K562 (cell line): ENCODE data around the gene RNASE7. TPM values are rescaled to one million over a fixed set of nuclear protein-coding genes. Genes with fewer than 3 reads are reported as not detected.

ENCODE experiments used
- ATAC-seq: fragments of 200-7000 bp; cut with Tn5 transposase; 3 replicates; pipeline ENCODE4 v1.9.1; 2020; ENCODE audit warnings: moderate library complexity
- BruUV-seq: library from RNA; stranded (reverse); fragments of 400-500 nt; replicated peaks from 2 replicates; lab custom pipeline; 2021; lab: Mats Ljungman, UMichigan
- CTCF ChIA-PET: fragments of 300-600 bp; formaldehyde crosslinking; extraction: SDS; loops from one replicate; lab custom pipeline; 2021; ENCODE audit warnings: low intra/inter-chr PET ratio; lab: Yijun Ruan, JAX
- POLR2A ChIA-PET: fragments of 300-600, 350-650 bp; sonication (Branson Sonifier 250); formaldehyde crosslinking; extraction: SDS; loops from one replicate; lab custom pipeline; 2021; ENCODE audit warnings: antibody characterized with exemption, inconsistent platforms; lab: Yijun Ruan, JAX
- DNase-seq, 4 experiments: peaks; one replicate each; pipeline versions ENCODE4 v3.0.0 to v3.0.0-alpha.2; 2011 to 2018; ENCODE audit warnings: low spot score in 3 of 4, mixed read lengths in 3 of 4; ENCODE audit errors: extremely low read depth in 1 of 4
- FAIRE-seq: peaks from 2 replicates; lab custom pipeline; 2011; peaks lifted over from hg19 to GRCh38; lab: Jason Lieb, UNC
- H2AFZ ChIP-seq: 2 replicates; pipeline ENCODE4 v1.6.0; 2011; ENCODE audit warnings: low read depth, low read length, control low read depth, inconsistent platforms
- H3K27ac ChIP-seq: fragments of 200-600 bp; 3 replicates; pipeline ENCODE4 v1.8.0; 2011; ENCODE audit warnings: low read depth, mild to moderate bottlenecking, control low read depth, inconsistent platforms, low read length, moderate library complexity, mixed read lengths; ENCODE audit errors: extremely low read depth
- H3K27me3 ChIP-seq, 2 experiments: fragments of 300-600 bp in 1 of 2; 2 replicates in 1 of 2; 3 replicates in 1 of 2; pipeline versions ENCODE4 v1.6.0 to v1.8.0; 2011; ENCODE audit warnings: inconsistent platforms in 2 of 2, low read length in 2 of 2, mild to moderate bottlenecking in 1 of 2, mixed read lengths in 1 of 2, moderate library complexity in 1 of 2; ENCODE audit not compliant: control insufficient read depth in 2 of 2, insufficient read depth in 2 of 2
- H3K36me3 ChIP-seq: fragments of 300-600 bp; 3 replicates; pipeline ENCODE4 v1.8.0; 2011; ENCODE audit warnings: mild to moderate bottlenecking, low read length, inconsistent platforms; ENCODE audit not compliant: control insufficient read depth, insufficient read depth
- H3K4me1 ChIP-seq, 2 experiments: fragments of 200-600 bp in 1 of 2; replicated peaks in 1 of 2; 2 replicates in 1 of 2; 3 replicates in 1 of 2; pipeline versions ENCODE4 v1.5.1 to v1.8.0; 2011; ENCODE audit warnings: inconsistent platforms in 2 of 2, low read length in 2 of 2, mild to moderate bottlenecking in 1 of 2, mixed read lengths in 1 of 2, moderate library complexity in 1 of 2; ENCODE audit not compliant: control insufficient read depth in 2 of 2, insufficient read depth in 2 of 2
- H3K4me2 ChIP-seq: 2 replicates; pipeline ENCODE4 v1.6.1; 2011; ENCODE audit warnings: low read length, control low read depth, inconsistent platforms, mixed read lengths; ENCODE audit not compliant: insufficient read depth
- H3K4me3 ChIP-seq: fragments of 200-600 bp; sonication (generic), shearing (Covaris generic); 2 replicates; pipeline ENCODE4 v1.5.1; 2016; ENCODE audit warnings: control low read depth, inconsistent platforms
- H3K79me2 ChIP-seq: fragments of 200-600 bp; 3 replicates; pipeline ENCODE4 v1.8.0; 2011; ENCODE audit warnings: low read length, inconsistent platforms; ENCODE audit not compliant: control insufficient read depth, insufficient read depth
- H3K9ac ChIP-seq, 2 experiments: 2 replicates each; pipeline versions ENCODE4 v1.6.0 to v1.6.1; 2011; ENCODE audit warnings: low read depth in 2 of 2, low read length in 2 of 2, control low read depth in 1 of 2, inconsistent platforms in 1 of 2, mild to moderate bottlenecking in 1 of 2, mixed read lengths in 1 of 2; ENCODE audit not compliant: insufficient read depth in 1 of 2
- H3K9me1 ChIP-seq: one replicate; pipeline ENCODE4 v1.6.0; 2011; ENCODE audit warnings: inconsistent platforms, mild to moderate bottlenecking, low read length, moderate library complexity; ENCODE audit not compliant: control insufficient read depth, insufficient read depth
- H3K9me3 ChIP-seq: replicated peaks from 2 replicates; pipeline ENCODE4 v1.5.1; 2011; ENCODE audit warnings: low read depth, low read length, inconsistent platforms; ENCODE audit not compliant: control insufficient read depth, insufficient read depth
- H4K20me1 ChIP-seq: replicated peaks from 2 replicates; pipeline ENCODE4 v1.6.1; 2011; ENCODE audit warnings: low read length, inconsistent platforms, mixed read lengths; ENCODE audit not compliant: control insufficient read depth, insufficient read depth
- PTBP1 ChIP-seq: fragments of 200-400 bp; formaldehyde crosslinking; IDR thresholded peaks from 2 replicates; pipeline ENCODE4 v1.6.1; 2017; ENCODE audit warnings: low read depth, low read length
- STAT5B ChIP-seq: fragments of 250-450 bp; sonication (Bioruptor Pico); IDR thresholded peaks from 2 replicates; pipeline ENCODE4 v1.8.0; 2021; ENCODE audit warnings: mild to moderate bottlenecking, inconsistent platforms
- ZNF764 ChIP-seq: fragments of 250-450 bp; sonication (Bioruptor Pico); IDR thresholded peaks from 2 replicates; pipeline ENCODE4 v1.4.0; 2020; ENCODE audit warnings: low read depth, mild to moderate bottlenecking, moderate library complexity
- WGBS: fragments of 100-300 bp; shearing (Covaris generic); methylation state at CpG from one replicate; pipeline ENCODE4 v1.1.6; 2016; ENCODE audit warnings: low coverage, mixed read lengths; ENCODE audit not compliant: insufficient coverage; ENCODE audit errors: missing lambda C conversion rate; 5-methylcytosine and 5-hydroxymethylcytosine counted together
- in situ Hi-C: fragments of 300-500 bp; cut with MboI; formaldehyde crosslinking; loops from 4 replicates; pipeline ENCODE4 v1.15.0; 2018; ENCODE audit warnings: inconsistent platforms, mixed read lengths
- intact Hi-C: fragments of 100-400 bp; cut with micrococcal nuclease; formaldehyde crosslinking; loops from 2 replicates; pipeline ENCODE4 v1.14.2; 2022
- polyA plus RNA-seq, 8 experiments: library from polyadenylated mRNA; depleted of rRNA in 4 of 8; stranded (reverse) in 5 of 8; unstranded in 3 of 8; fragments of >200 nt; fragmentation: Nextera tagmentation in 2 of 8; fragmentation: Illumina TruSeq in 1 of 8; extraction: Ambion mirVana in 2 of 8; extraction: Trizol in 1 of 8; gene quantifications; 2 replicates each; pipeline versions ENCODE4 v1.2.1 to v1.2.3, GENCODE V29; 2011 to 2014; ENCODE audit warnings: inconsistent platforms in 1 of 8, missing spikeins in 1 of 8
- total RNA-seq, 7 experiments: library from RNA; depleted of rRNA in 6 of 7; stranded (reverse); fragments of >200 nt in 6 of 7; fragmentation: Illumina TruSeq in 2 of 7; extraction: Trizol in 2 of 7; gene quantifications; 2 replicates each; pipeline versions ENCODE4 v1.2.1 to v1.2.3, GENCODE V29; 2011 to 2021; ENCODE audit warnings: low replicate concordance in 1 of 7
- TF ChIP-seq, protein P1 (sequence below): fragments of 250-450 bp; sonication (Bioruptor Pico); IDR thresholded peaks from 2 replicates; pipeline ENCODE4 v1.9.0; 2021; ENCODE audit warnings: mild to moderate bottlenecking
- TF ChIP-seq, protein P2 (sequence below): fragments of 250-450 bp; sonication (Bioruptor Pico); IDR thresholded peaks from 2 replicates; pipeline ENCODE4 v1.5.0; 2021; ENCODE audit warnings: mild to moderate bottlenecking, moderate library complexity
- TF ChIP-seq, protein P3 (sequence below): sonication (generic); formaldehyde crosslinking; IDR thresholded peaks from 2 replicates; pipeline ENCODE4 v1.8.0; 2023; ENCODE audit warnings: mild to moderate bottlenecking, missing genetic modification reagents

The RNASE7 gene
- total and polyA plus RNA-seq, 9 of the 15 experiments (the other 6 are each of a cell fraction or from before 2014, with no cell fraction given), result not detected

DNA sequence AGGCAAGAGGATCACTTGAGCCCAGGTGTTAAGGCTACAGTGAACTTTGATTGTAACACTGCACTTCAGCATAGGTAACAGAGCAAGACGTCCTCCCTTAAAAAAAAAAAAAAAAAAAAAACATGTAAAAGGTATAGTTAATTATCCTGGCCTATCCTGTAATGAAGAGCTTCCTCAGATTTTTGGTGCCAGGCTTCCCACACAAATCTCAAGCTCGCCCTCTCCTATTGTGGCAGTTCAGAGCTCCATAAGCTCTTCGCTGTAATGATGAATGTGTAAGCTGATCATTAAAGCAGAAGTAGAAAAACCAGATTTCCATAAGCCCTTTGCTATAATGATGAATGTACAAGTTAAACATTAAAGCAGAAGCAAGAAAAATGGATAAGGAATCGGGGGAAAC lies 45.0 kb upstream of the RNASE7 start:
- Histone ChIP-seq H3K27me3 (no peaks in the 10 kb centered on the region), H3K9ac (no peak overlapping the region), H3K4me2 (no peak overlapping the region), H2AFZ (no peak overlapping the region), H3K79me2 (peaks cover under 1% of the 10 kb centered on the region; the same call in 2 of the 3 replicates), H3K4me1 (peaks cover 5% of the 10 kb centered on the region in 2 experiments; a peak in 3 of 5 replicates), H3K9me1 (no peaks in the 10 kb centered on the region), H3K27ac (no peak overlapping the region), H4K20me1 (no peaks in the 10 kb centered on the region), H3K9me3 (no peaks in the 10 kb centered on the region), H3K4me3 (no peak overlapping the region), H3K36me3 (peaks cover 45% of the 10 kb centered on the region)
- FAIRE-seq (no peak), DNase-seq (no peak), ATAC-seq (no peak)
- intact Hi-C loops, result no loop called here
- TF ChIP-seq, protein P1, sequence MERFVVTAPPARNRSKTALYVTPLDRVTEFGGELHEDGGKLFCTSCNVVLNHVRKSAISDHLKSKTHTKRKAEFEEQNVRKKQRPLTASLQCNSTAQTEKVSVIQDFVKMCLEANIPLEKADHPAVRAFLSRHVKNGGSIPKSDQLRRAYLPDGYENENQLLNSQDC, result no peak
- TF ChIP-seq STAT5B (CRISPR knock-in tag) (no peak), ZNF764 (CRISPR knock-in tag) (no peak), PTBP1 (no peak)
- TF ChIP-seq, protein P2, sequence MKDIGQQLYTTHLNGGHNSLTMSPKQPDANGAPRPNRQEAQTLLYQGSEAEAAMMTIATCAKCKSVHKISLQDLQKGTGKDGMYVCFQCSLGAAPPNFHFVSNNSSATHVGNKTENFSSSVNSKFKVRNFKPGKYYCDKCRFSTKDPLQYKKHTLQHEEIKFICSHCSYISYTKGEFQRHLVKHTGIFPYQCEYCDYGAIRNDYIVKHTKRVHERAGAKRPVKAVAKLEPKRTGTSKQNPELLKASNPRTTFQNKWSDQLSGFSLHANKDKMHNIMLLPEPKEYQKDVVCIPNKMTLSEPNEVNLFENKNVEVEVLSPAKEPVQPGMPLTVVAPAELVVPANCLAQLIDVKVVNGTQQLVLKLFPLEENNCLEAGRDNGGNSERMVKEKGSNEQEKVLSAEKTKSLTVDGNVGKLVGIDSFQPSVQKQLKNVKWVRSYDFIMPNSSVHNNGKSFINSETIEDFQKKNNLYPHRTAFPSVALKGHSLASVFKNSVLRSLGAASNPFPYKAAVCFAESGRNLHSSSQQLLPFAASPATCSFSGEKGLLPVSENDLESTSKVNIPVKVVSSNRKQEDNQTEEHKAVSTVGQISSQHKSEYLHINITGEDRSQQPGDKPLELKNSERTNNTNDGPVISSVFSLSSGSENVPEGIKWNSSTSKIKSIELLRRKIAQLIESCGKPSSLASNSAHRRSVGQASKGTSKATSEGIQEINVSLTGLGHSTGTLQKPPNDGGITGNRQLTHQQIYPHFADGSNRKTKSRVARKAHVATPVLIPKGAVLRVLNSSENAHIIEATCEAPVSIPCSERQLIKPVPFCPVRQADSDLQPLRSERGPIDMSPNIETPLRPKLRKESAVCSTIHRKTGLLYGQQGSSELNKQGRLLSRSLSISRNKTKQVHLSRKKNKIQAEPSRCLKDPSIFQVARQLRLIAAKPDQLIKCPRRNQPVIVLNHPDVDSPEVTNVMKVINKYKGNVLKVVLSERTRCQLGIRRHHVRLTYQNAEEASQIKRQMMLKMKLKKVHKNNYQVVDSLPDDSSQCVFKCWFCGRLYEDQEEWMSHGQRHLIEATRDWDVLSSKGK (CRISPR knock-in tag), result no peak
- TF ChIP-seq, protein P3, sequence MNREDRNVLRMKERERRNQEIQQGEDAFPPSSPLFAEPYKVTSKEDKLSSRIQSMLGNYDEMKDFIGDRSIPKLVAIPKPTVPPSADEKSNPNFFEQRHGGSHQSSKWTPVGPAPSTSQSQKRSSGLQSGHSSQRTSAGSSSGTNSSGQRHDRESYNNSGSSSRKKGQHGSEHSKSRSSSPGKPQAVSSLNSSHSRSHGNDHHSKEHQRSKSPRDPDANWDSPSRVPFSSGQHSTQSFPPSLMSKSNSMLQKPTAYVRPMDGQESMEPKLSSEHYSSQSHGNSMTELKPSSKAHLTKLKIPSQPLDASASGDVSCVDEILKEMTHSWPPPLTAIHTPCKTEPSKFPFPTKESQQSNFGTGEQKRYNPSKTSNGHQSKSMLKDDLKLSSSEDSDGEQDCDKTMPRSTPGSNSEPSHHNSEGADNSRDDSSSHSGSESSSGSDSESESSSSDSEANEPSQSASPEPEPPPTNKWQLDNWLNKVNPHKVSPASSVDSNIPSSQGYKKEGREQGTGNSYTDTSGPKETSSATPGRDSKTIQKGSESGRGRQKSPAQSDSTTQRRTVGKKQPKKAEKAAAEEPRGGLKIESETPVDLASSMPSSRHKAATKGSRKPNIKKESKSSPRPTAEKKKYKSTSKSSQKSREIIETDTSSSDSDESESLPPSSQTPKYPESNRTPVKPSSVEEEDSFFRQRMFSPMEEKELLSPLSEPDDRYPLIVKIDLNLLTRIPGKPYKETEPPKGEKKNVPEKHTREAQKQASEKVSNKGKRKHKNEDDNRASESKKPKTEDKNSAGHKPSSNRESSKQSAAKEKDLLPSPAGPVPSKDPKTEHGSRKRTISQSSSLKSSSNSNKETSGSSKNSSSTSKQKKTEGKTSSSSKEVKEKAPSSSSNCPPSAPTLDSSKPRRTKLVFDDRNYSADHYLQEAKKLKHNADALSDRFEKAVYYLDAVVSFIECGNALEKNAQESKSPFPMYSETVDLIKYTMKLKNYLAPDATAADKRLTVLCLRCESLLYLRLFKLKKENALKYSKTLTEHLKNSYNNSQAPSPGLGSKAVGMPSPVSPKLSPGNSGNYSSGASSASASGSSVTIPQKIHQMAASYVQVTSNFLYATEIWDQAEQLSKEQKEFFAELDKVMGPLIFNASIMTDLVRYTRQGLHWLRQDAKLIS (CRISPR knock-in tag), result no peak
- in situ Hi-C loops, result no loop called here
- 74% methylated on average over 3 of the region's 4 CpGs for WGBS
- POLR2A ChIA-PET, result interaction anchor here (0.5 to 1.0 kb wide), 3 partner anchors 16 to 80 kb away, joined by 3 read pairs; no protein-coding TSS in a partner anchor
- CTCF ChIA-PET, result no interaction called here
- no TSS peak for BruUV-seq
